H1 (cell line): ENCODE data around the gene ZFPL1. TPM values are rescaled to one million over a fixed set of nuclear protein-coding genes. Genes with fewer than 3 reads are reported as not detected.

Source experiments
- BRCA1 ChIP-seq: IDR thresholded peaks from 2 replicates; pipeline ENCODE4 v1.6.1; 2012; ENCODE audit warnings: low read depth, low read length, improper control_type of control experiment
- MAFK ChIP-seq: IDR thresholded peaks from 2 replicates; pipeline ENCODE4 v1.6.1; 2012; ENCODE audit warnings: low read depth, mild to moderate bottlenecking, improper control_type of control experiment, low read length
- SIRT6 ChIP-seq: IDR thresholded peaks from one replicate; pipeline ENCODE4 v1.7.1; 2012; ENCODE audit warnings: low read length, inconsistent platforms
- polyA plus RNA-seq, 7 experiments: library from polyadenylated mRNA; depleted of rRNA in 3 of 7; stranded (reverse) in 5 of 7; unstranded in 2 of 7; fragments of >200 nt in 5 of 7; fragments of 200-250 nt in 2 of 7; gene quantifications; 1 replicate in 5 of 7; 2 replicates in 1 of 7; 4 replicates in 1 of 7; pipeline versions ENCODE4 v1.2.1 to v1.2.3, GENCODE V29; 2011 to 2013; ENCODE audit warnings: missing spikeins in 2 of 7, mixed read lengths in 2 of 7
- total RNA-seq: library from RNA; stranded (reverse); fragmentation: NEBNext Ultra II Directional; extraction: Animal tissue kit (Norgen Biotek cat#: 25700); gene quantifications from 2 replicates; pipeline ENCODE4 v1.2.1, GENCODE V29; 2021

Gene ZFPL1
- total and polyA plus RNA-seq, 2 of the 8 experiments (the other 6 are each of a cell fraction or from before 2014, with no cell fraction given) = 21.5 to 76.8 TPM

DNA sequence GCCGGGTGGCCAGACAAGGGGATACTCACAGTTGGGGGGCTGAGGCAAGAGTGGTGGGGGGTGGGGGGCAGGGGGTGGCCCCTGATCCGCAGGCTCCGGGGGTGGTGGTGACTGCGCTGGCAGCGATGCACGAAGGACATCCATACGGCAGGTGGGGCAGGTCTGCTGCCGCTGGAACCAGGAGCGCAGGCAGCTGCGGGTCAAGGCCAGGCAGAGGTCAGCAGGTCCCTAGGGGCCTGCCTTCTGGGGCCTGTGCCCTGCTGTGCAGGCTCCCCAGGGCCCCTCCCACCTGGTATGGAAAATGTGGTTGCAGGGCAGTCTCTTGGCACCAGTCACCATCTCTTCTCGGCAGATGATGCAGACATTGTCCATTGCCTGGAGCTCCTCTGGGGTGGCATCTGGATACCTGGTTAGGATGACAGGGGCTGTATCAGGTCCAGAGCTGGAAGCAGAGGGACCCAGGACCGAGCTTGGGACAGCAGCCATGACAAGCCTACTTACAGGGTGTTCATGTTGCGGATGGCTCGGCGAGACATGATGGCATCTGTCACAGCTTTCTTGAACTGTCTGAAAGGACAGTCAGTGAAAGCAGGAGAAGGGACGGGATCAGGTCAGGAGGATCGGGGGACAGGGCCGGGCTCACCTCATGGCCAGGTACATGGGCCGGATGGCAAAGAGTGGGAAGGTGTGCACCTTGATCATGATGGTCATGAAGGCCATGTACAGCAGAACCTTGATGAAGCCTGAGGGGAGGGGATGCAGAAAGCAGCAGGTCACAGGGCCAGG is 46.8 kb downstream of the ZFPL1 start (continued):
- TF ChIP-seq MAFK (no peak), SIRT6 (no peak), BRCA1 (no peak)
